Stomach (tissue), 9 donors: ENCODE data around the gene KIF13A. TPM values are rescaled to one million over a fixed set of nuclear protein-coding genes. Genes with fewer than 3 reads are reported as not detected.

ENCODE experiments used
- DNase-seq, 2 donors: peaks; one replicate each; pipeline versions ENCODE4 v3.0.0 to v3.0.0-alpha.2; 2013 to 2019
- H3K27ac ChIP-seq, 5 donors: fragments of 200-600 bp in 4 of 5; sonication (generic) in 4 of 5; one replicate each; pipeline ENCODE4 v1.5.1; 2013 to 2019; ENCODE audit warnings: mild to moderate bottlenecking in 1 of 5, moderate library complexity in 1 of 5
- H3K27me3 ChIP-seq, 3 donors: fragments of 200-600 bp; sonication (generic); one replicate each; pipeline ENCODE4 v1.5.1; 2017 to 2019; ENCODE audit warnings: mixed run types in 1 of 3
- H3K36me3 ChIP-seq, 4 donors: fragments of 200-600 bp; sonication (generic); 1 replicate in 3 of 4; 2 replicates in 1 of 4; pipeline ENCODE4 v1.5.1; 2016 to 2019
- H3K4me1 ChIP-seq, 4 donors: fragments of 200-600 bp; sonication (generic); one replicate each; pipeline ENCODE4 v1.5.1; 2016 to 2019
- H3K4me3 ChIP-seq, 4 donors: fragments of 200-600 bp; sonication (generic) in 3 of 4; one replicate each; pipeline ENCODE4 v1.5.1; 2016 to 2019; ENCODE audit warnings: mild to moderate bottlenecking in 1 of 4
- H3K9me3 ChIP-seq, 4 donors: fragments of 200-600 bp; sonication (generic); one replicate each; pipeline ENCODE4 v1.5.1; 2016 to 2019
- CTCF ChIP-seq, 7 experiments: fragments of 450-650 bp in 4 of 7; fragments of 200-600 bp in 3 of 7; sonication (generic) in 3 of 7; IDR thresholded peaks; one replicate each; pipeline ENCODE4 v1.5.1; 2016 to 2019; ENCODE audit warnings: antibody characterized with exemption in 7 of 7, control low read depth in 2 of 7, mild to moderate bottlenecking in 1 of 7
- EP300 ChIP-seq: sonication (generic); formaldehyde crosslinking; IDR thresholded peaks from one replicate; pipeline ENCODE4 v1.6.1; 2017; ENCODE audit warnings: antibody characterized with exemption
- POLR2A ChIP-seq, 4 donors: fragments of 450-650 bp; IDR thresholded peaks; one replicate each; pipeline ENCODE4 v1.6.1; 2016; ENCODE audit warnings: antibody characterized with exemption in 4 of 4, control low read depth in 2 of 4, mild to moderate bottlenecking in 1 of 4, moderate library complexity in 1 of 4
- POLR2AphosphoS5 ChIP-seq, 3 donors: sonication (generic); formaldehyde crosslinking; IDR thresholded peaks; one replicate each; pipeline ENCODE4 v1.6.1; 2016; ENCODE audit warnings: antibody characterized with exemption in 3 of 3
- WGBS, 5 donors: extraction: QIAGEN DNeasy Blood & Tissue Kit in 3 of 5; methylation state at CpG; one replicate each; pipeline versions ENCODE4 v1.1.5 to v1.1.7; 2013 to 2018; 5-methylcytosine and 5-hydroxymethylcytosine counted together
- intact Hi-C: fragments of 100-400 bp; cut with DNase I; formaldehyde crosslinking; loops from one replicate; pipeline ENCODE4 v1.15.1; 2023; ENCODE audit warnings: low total_unique reads
- polyA plus RNA-seq, 3 donors: library from polyadenylated mRNA; stranded (reverse); fragments of 200-250 nt; gene quantifications; one replicate each; pipeline ENCODE4 v1.2.3, GENCODE V29; 2013
- total RNA-seq, 5 donors: library from RNA; depleted of rRNA; stranded (reverse); fragments of >200 nt; gene quantifications; one replicate each; pipeline versions ENCODE4 v1.1.0 to v1.2.3, GENCODE V29; 2014 to 2016
- donor health status: healthy with polysubstance abuse.
- donor health status: Bipolar disorder and iron deficiency.
- donor health status: healthy.

KIF13A gene
- total and polyA plus RNA-seq, 8 donors = 9.2 to 60.6 (median 23.6) TPM

- Histone ChIP-seq H3K9me3 (no peaks in the 10 kb centered on the region), H3K27ac (no peak overlapping the region), H3K27me3 (no peaks in the 10 kb centered on the region), H3K4me3 (no peak overlapping the region), H3K4me1 (no peaks in the 10 kb centered on the region), H3K36me3 (no peaks in the 10 kb centered on the region)
- no peak for DNase-seq
- TF ChIP-seq EP300 (no peak), POLR2AphosphoS5 (IDR thresholded peaks at IDR 0.05) (no peak), POLR2A (IDR thresholded peaks at IDR 0.05) (no peak), CTCF (IDR thresholded peaks at IDR 0.05) (no peak)
- 78 to 97% (median 92%) methylated on average over 2 of the region's 2 CpGs for WGBS, 5 donors
- intact Hi-C loops = no loop called here
These were observed 44.3 kb upstream of the KIF13A start for GRCh38 chr6:18031680-18032256.

GRCh38 chr6:18031189-18031588 is 43.8 kb upstream of the KIF13A start:
- intact Hi-C loops = no loop called here
- no peak overlapping the region for H3K27ac ChIP-seq
- H3K9me3 ChIP-seq = no peaks in the 10 kb centered on the region
- TF ChIP-seq EP300 (no peak), POLR2A (IDR thresholded peaks at IDR 0.05) (no peak), CTCF (IDR thresholded peaks at IDR 0.05) (no peak), POLR2AphosphoS5 (IDR thresholded peaks at IDR 0.05) (no peak)
- no peaks in the 10 kb centered on the region for H3K36me3 ChIP-seq
- no peaks in the 10 kb centered on the region for H3K27me3 ChIP-seq
- H3K4me1 ChIP-seq = no peaks in the 10 kb centered on the region
- H3K4me3 ChIP-seq = no peak overlapping the region
- WGBS, 5 donors = 90 to 96% (median 93%) methylated on average over 2 of the region's 2 CpGs
- no peak for DNase-seq

- H3K36me3 ChIP-seq = no peaks in the 10 kb centered on the region
- WGBS, 5 donors = 41 to 65% (median 53%) methylated on average over 2 of the region's 2 CpGs
- H3K4me3 ChIP-seq = no peak overlapping the region
- no peaks in the 10 kb centered on the region for H3K27me3 ChIP-seq
- TF ChIP-seq EP300 (no peak), CTCF (IDR thresholded peaks at IDR 0.05) (no peak), POLR2A (IDR thresholded peaks at IDR 0.05) (no peak), POLR2AphosphoS5 (IDR thresholded peaks at IDR 0.05) (no peak)
- no peak for DNase-seq
- H3K4me1 ChIP-seq = no peaks in the 10 kb centered on the region
- no peak overlapping the region for H3K27ac ChIP-seq
- intact Hi-C loops = no loop called here
- H3K9me3 ChIP-seq = no peaks in the 10 kb centered on the region
These were observed 40.9 kb upstream of the KIF13A start for GRCh38 chr6:18028332-18028731.

- Histone ChIP-seq H3K27ac (no peak overlapping the region), H3K4me3 (no peak overlapping the region), H3K9me3 (no peaks in the 10 kb centered on the region), H3K27me3 (no peaks in the 10 kb centered on the region), H3K36me3 (no peaks in the 10 kb centered on the region), H3K4me1 (no peaks in the 10 kb centered on the region)
- TF ChIP-seq EP300 (no peak), POLR2AphosphoS5 (IDR thresholded peaks at IDR 0.05) (no peak), CTCF (IDR thresholded peaks at IDR 0.05) (no peak), POLR2A (IDR thresholded peaks at IDR 0.05) (no peak)
- DNase-seq = no peak
- WGBS, 5 donors = 90 to 98% (median 95%) methylated on average over 6 of the region's 6 CpGs
- intact Hi-C loops = no loop called here
These were observed 38.2 kb upstream of the KIF13A start for GRCh38 chr6:18025596-18025995.
